Pancreas (tissue), 10 donors: ENCODE data around the gene ME1. TPM values are rescaled to one million over a fixed set of nuclear protein-coding genes. Genes with fewer than 3 reads are reported as not detected.

ENCODE experiments used
- ATAC-seq, 4 donors: fragments of 200-7000 bp; cut with Tn5 transposase; one replicate each; pipeline versions ENCODE4 v1.8.0 to v1.9.1; 2020; ENCODE audit warnings: mild to moderate bottlenecking in 4 of 4, moderate library complexity in 4 of 4
- DNase-seq, 6 donors: peaks; one replicate each; pipeline ENCODE4 v3.0.0-alpha.2; 2020
- FAIRE-seq: peaks from 2 replicates; lab custom pipeline; 2012; peaks lifted over from hg19 to GRCh38; lab: Jason Lieb, UNC
- H3K27ac ChIP-seq, 4 donors: fragments of 200-600 bp; sonication (generic); 1 replicate in 3 of 4; 2 replicates in 1 of 4; pipeline versions ENCODE4 v1.5.0 to v1.8.0; 2020
- H3K27me3 ChIP-seq, 4 donors: fragments of 200-600 bp; one replicate each; pipeline ENCODE4 v1.8.0; 2021
- H3K36me3 ChIP-seq, 3 donors: fragments of 200-600 bp; sonication (generic) in 1 of 3; one replicate each; pipeline versions ENCODE4 v1.5.0 to v1.8.0; 2020 to 2021
- H3K4me1 ChIP-seq, 3 donors: fragments of 200-600 bp; one replicate each; pipeline ENCODE4 v1.8.0; 2021
- H3K4me3 ChIP-seq, 4 donors: fragments of 200-600 bp; sonication (generic) in 2 of 4; one replicate each; pipeline versions ENCODE4 v1.5.0 to v1.8.0; 2020 to 2021
- H3K9me3 ChIP-seq, 4 donors: fragments of 200-600 bp; one replicate each; pipeline ENCODE4 v1.8.0; 2021
- CTCF ChIP-seq, 4 donors: fragments of 200-600 bp; sonication (generic) in 3 of 4; IDR thresholded peaks; one replicate each; pipeline versions ENCODE4 v1.5.0 to v1.8.0; 2021; ENCODE audit warnings: antibody characterized with exemption in 4 of 4
- WGBS, 2 donors: extraction: QIAGEN DNeasy Blood & Tissue Kit; methylation state at CpG; one replicate each; pipeline ENCODE4 v1.1.7; 2013; 5-methylcytosine and 5-hydroxymethylcytosine counted together
- intact Hi-C, 3 donors: fragments of 100-400 bp; cut with DNase I; formaldehyde crosslinking; loops; one replicate each; pipeline versions ENCODE4 v1.11.1 to v1.14.2; 2022
- polyA plus RNA-seq, 2 donors: library from polyadenylated mRNA; stranded (reverse); fragments of 200-250 nt; gene quantifications; one replicate each; pipeline ENCODE4 v1.2.3, GENCODE V29; 2013
- total RNA-seq, 6 donors: library from RNA; stranded (reverse); fragmentation: NEBNext Ultra II Directional in 4 of 6; extraction: Animal tissue kit (Norgen Biotek cat#: 25700) in 4 of 6; gene quantifications; one replicate each; pipeline versions ENCODE4 v1.2.1 to v1.2.4, GENCODE V29; 2021 to 2023
- donor health status: healthy with polysubstance abuse.
- donor health status: DM: no; HTN: no; CAD: no; lungs with moderate emphysema.
- donor health status: DM: no; HTN: no; CAD: no.
- donor health status: control.
- donor health status: control.
- donor health status: Bipolar disorder and iron deficiency.
- donor health status: DM: yes; HTN: yes; CAD: no.
- donor health status: DM: no; HTN: no; CAD: no.
- donor health status: DM: no; HTN: no; CAD: no.
- donor health status: DM: yes; HTN: yes; CAD: no.

ME1 gene
- total and polyA plus RNA-seq, 8 donors: 1.5 to 4.6 (median 3.1) TPM

GRCh38 chr6:83220121-83220520 lies 210.7 kb downstream of the ME1 start:
- Histone ChIP-seq H3K36me3 (no peaks in the 10 kb centered on the region), H3K27ac (no peak overlapping the region), H3K27me3 (no peaks in the 10 kb centered on the region), H3K4me1 (no peaks in the 10 kb centered on the region), H3K4me3 (no peak overlapping the region), H3K9me3 (no peaks in the 10 kb centered on the region)
- DNase-seq (no peak), FAIRE-seq (no peak), ATAC-seq (no peak)
- intact Hi-C loops: loop anchor here (5.0 to 10.0 kb wide), 3 partner anchors 292 to 297 kb away; partner anchors contain the start of gene PRSS35 (in 2 of the 3)
- no peak for TF ChIP-seq CTCF (IDR thresholded peaks at IDR 0.05)

- Histone ChIP-seq H3K36me3 (no peaks in the 10 kb centered on the region), H3K4me1 (no peaks in the 10 kb centered on the region), H3K27me3 (no peaks in the 10 kb centered on the region), H3K4me3 (no peak overlapping the region), H3K9me3 (no peaks in the 10 kb centered on the region), H3K27ac (no peak overlapping the region)
- 35 to 52% methylated on average over 3 of the region's 3 CpGs for WGBS, 2 donors
- ATAC-seq: no peak
- no peak for TF ChIP-seq CTCF (IDR thresholded peaks at IDR 0.05)
- intact Hi-C loops: loop anchor here in 1 of 3 donors (10.0 kb wide), 1 partner anchor 154 kb away; the partner anchor contains the start of genes DOP1A and UBE3D
- DNase-seq: no peak
- FAIRE-seq: no peak
Measured at GRCh38 chr6:83218646-83219045, 212.2 kb downstream of the ME1 start.

GRCh38 chr6:83216806-83217205 lies 214.0 kb downstream of the ME1 start:
- no peaks in the 10 kb centered on the region for H3K36me3 ChIP-seq
- H3K27ac ChIP-seq: no peak overlapping the region
- FAIRE-seq: no peak
- intact Hi-C loops: loop anchor here in 1 of 3 donors (10.0 kb wide), 1 partner anchor 152 kb away; the partner anchor contains the start of genes DOP1A and UBE3D
- no peaks in the 10 kb centered on the region for H3K9me3 ChIP-seq
- no peak for TF ChIP-seq CTCF (IDR thresholded peaks at IDR 0.05)
- H3K27me3 ChIP-seq: no peaks in the 10 kb centered on the region
- DNase-seq: no peak
- no peak overlapping the region for H3K4me3 ChIP-seq
- H3K4me1 ChIP-seq: no peaks in the 10 kb centered on the region
- ATAC-seq: no peak

GRCh38 chr6:83215131-83216047 lies 215.5 kb downstream of the ME1 start:
- Histone ChIP-seq H3K36me3 (no peaks in the 10 kb centered on the region), H3K27me3 (no peaks in the 10 kb centered on the region), H3K27ac (no peak overlapping the region), H3K9me3 (no peaks in the 10 kb centered on the region), H3K4me1 (no peaks in the 10 kb centered on the region), H3K4me3 (no peak overlapping the region)
- ATAC-seq: peak; percentile 67 to 99 (median 97)
- peak; percentile 24 to 66 (median 54) for TF ChIP-seq CTCF (IDR thresholded peaks at IDR 0.05)
- WGBS, 2 donors: 27 to 30% methylated on average over 7 of the region's 7 CpGs
- peak in 4 of 6 donors; percentile 42 to 68 (median 46) for DNase-seq
- intact Hi-C loops: loop anchor here in 1 of 3 donors (10.0 kb wide), 1 partner anchor 151 kb away; the partner anchor contains the start of genes DOP1A and UBE3D
- FAIRE-seq: peak; percentile 91
